ENCODE measurements around the gene EIF4G1.
"Not testable (repeated sequence)": the region's sequence is repeated elsewhere in the genome, so short reads cannot be mapped to it uniquely, and the experiment has no call there.

The EIF4G1 gene
- total RNA-seq = 302 to 337 (median 314) reads per million in 3 donors

GRCh38 chr3:184314363-184314699 is at the start of gene EIF4G1:
EIF4G1 (plus strand) TSS chr3:184314606; CDS start chr3:184315797, 1,191 bp downstream.
- Histone ChIP-seq H3K27ac (ENCODE audit: insufficient read depth, low read length, poor library complexity, severe bottlenecking) (peak within 1 kb of the TSS; percentile 92), H3K27me3 (replicated peaks; ENCODE audit: control insufficient read depth, insufficient read depth, low read length, poor library complexity, severe bottlenecking) (no peaks in the 10 kb centered on the region), H3K4me1 (ENCODE audit: control insufficient read depth, insufficient read depth, low read length, poor library complexity, severe bottlenecking) (peaks cover 20% of the 10 kb centered on the region), H3K9me3 (ENCODE audit: control insufficient read depth, low read length) (no peaks in the 10 kb centered on the region), H3K36me3 (ENCODE audit: control insufficient read depth, insufficient read depth, low read length) (peaks cover 12% of the 10 kb centered on the region), H3K4me3 (ENCODE audit: insufficient read depth, low read depth, low read length, poor library complexity, severe bottlenecking) (peak within 1 kb of the TSS; percentile 62)
- DNase-seq = peak; percentile 88 to 90 (median 89)

- H3K4me1 ChIP-seq (ENCODE audit: control insufficient read depth, insufficient read depth, low read length, poor library complexity, severe bottlenecking); H3K4me3 ChIP-seq (ENCODE audit: insufficient read depth, low read depth, low read length, poor library complexity, severe bottlenecking); H3K27ac ChIP-seq (ENCODE audit: insufficient read depth, low read length, poor library complexity, severe bottlenecking); H3K36me3 ChIP-seq (ENCODE audit: control insufficient read depth, insufficient read depth, low read length); DNase-seq; H3K27me3 ChIP-seq (replicated peaks; ENCODE audit: control insufficient read depth, insufficient read depth, low read length, poor library complexity, severe bottlenecking); H3K9me3 ChIP-seq (ENCODE audit: control insufficient read depth, low read length): not testable (repeated sequence)
Measured at GRCh38 chr3:184267249-184267648, 47.2 kb upstream of the EIF4G1 start.

- H3K9me3 ChIP-seq (ENCODE audit: control insufficient read depth, low read length) = no peaks in the 10 kb centered on the region
- peaks cover 20% of the 10 kb centered on the region for H3K27me3 ChIP-seq (replicated peaks; ENCODE audit: control insufficient read depth, insufficient read depth, low read length, poor library complexity, severe bottlenecking)
- H3K4me3 ChIP-seq (ENCODE audit: insufficient read depth, low read depth, low read length, poor library complexity, severe bottlenecking) = no peak overlapping the region
- H3K36me3 ChIP-seq (ENCODE audit: control insufficient read depth, insufficient read depth, low read length) = no peaks in the 10 kb centered on the region
- no peak overlapping the region for H3K27ac ChIP-seq (ENCODE audit: insufficient read depth, low read length, poor library complexity, severe bottlenecking)
- DNase-seq = no peak
- no peaks in the 10 kb centered on the region for H3K4me1 ChIP-seq (ENCODE audit: control insufficient read depth, insufficient read depth, low read length, poor library complexity, severe bottlenecking)
Measured at GRCh38 chr3:184272269-184272668, 42.1 kb upstream of the EIF4G1 start.

- Histone ChIP-seq H3K4me3 (ENCODE audit: insufficient read depth, low read depth, low read length, poor library complexity, severe bottlenecking) (no peak overlapping the region), H3K4me1 (ENCODE audit: control insufficient read depth, insufficient read depth, low read length, poor library complexity, severe bottlenecking) (no peaks in the 10 kb centered on the region), H3K36me3 (ENCODE audit: control insufficient read depth, insufficient read depth, low read length) (no peaks in the 10 kb centered on the region), H3K27me3 (replicated peaks; ENCODE audit: control insufficient read depth, insufficient read depth, low read length, poor library complexity, severe bottlenecking) (peaks cover 19% of the 10 kb centered on the region), H3K27ac (ENCODE audit: insufficient read depth, low read length, poor library complexity, severe bottlenecking) (no peak overlapping the region), H3K9me3 (ENCODE audit: control insufficient read depth, low read length) (no peaks in the 10 kb centered on the region)
- DNase-seq = no peak
Measured at GRCh38 chr3:184275381-184275701, 39.1 kb upstream of the EIF4G1 start.

- Histone ChIP-seq H3K27ac (ENCODE audit: insufficient read depth, low read length, poor library complexity, severe bottlenecking) (no peak within 1 kb of the TSS), H3K4me3 (ENCODE audit: insufficient read depth, low read depth, low read length, poor library complexity, severe bottlenecking) (no peak within 1 kb of the TSS), H3K27me3 (replicated peaks; ENCODE audit: control insufficient read depth, insufficient read depth, low read length, poor library complexity, severe bottlenecking) (peaks cover 19% of the 10 kb centered on the region), H3K9me3 (ENCODE audit: control insufficient read depth, low read length) (no peaks in the 10 kb centered on the region), H3K4me1 (ENCODE audit: control insufficient read depth, insufficient read depth, low read length, poor library complexity, severe bottlenecking) (no peaks in the 10 kb centered on the region), H3K36me3 (ENCODE audit: control insufficient read depth, insufficient read depth, low read length) (no peaks in the 10 kb centered on the region)
- DNase-seq = no peak
Measured at GRCh38 chr3:184275961-184276910, 38.2 kb upstream of the EIF4G1 start, which contains the start of gene ECE2. ECE2 (plus strand) TSS chr3:184276022; CDS start chr3:184276154, 132 bp downstream.

- Histone ChIP-seq H3K27ac (ENCODE audit: insufficient read depth, low read length, poor library complexity, severe bottlenecking) (no peak overlapping the region), H3K4me1 (ENCODE audit: control insufficient read depth, insufficient read depth, low read length, poor library complexity, severe bottlenecking) (no peaks in the 10 kb centered on the region), H3K9me3 (ENCODE audit: control insufficient read depth, low read length) (no peaks in the 10 kb centered on the region), H3K4me3 (ENCODE audit: insufficient read depth, low read depth, low read length, poor library complexity, severe bottlenecking) (no peak overlapping the region), H3K27me3 (replicated peaks; ENCODE audit: control insufficient read depth, insufficient read depth, low read length, poor library complexity, severe bottlenecking) (peaks cover 19% of the 10 kb centered on the region), H3K36me3 (ENCODE audit: control insufficient read depth, insufficient read depth, low read length) (no peaks in the 10 kb centered on the region)
- no peak for DNase-seq
Measured at GRCh38 chr3:184277366-184277765, 37.0 kb upstream of the EIF4G1 start.

- no peak for DNase-seq
- no peaks in the 10 kb centered on the region for H3K9me3 ChIP-seq (ENCODE audit: control insufficient read depth, low read length)
- no peaks in the 10 kb centered on the region for H3K27me3 ChIP-seq (replicated peaks; ENCODE audit: control insufficient read depth, insufficient read depth, low read length, poor library complexity, severe bottlenecking)
- no peak overlapping the region for H3K4me3 ChIP-seq (ENCODE audit: insufficient read depth, low read depth, low read length, poor library complexity, severe bottlenecking)
- H3K27ac ChIP-seq (ENCODE audit: insufficient read depth, low read length, poor library complexity, severe bottlenecking) = no peak overlapping the region
- H3K36me3 ChIP-seq (ENCODE audit: control insufficient read depth, insufficient read depth, low read length) = no peaks in the 10 kb centered on the region
- no peaks in the 10 kb centered on the region for H3K4me1 ChIP-seq (ENCODE audit: control insufficient read depth, insufficient read depth, low read length, poor library complexity, severe bottlenecking)
Measured at GRCh38 chr3:184282941-184283340, 31.5 kb upstream of the EIF4G1 start.

GRCh38 chr3:184283681-184284080 is 30.7 kb upstream of the EIF4G1 start:
- no peak for DNase-seq
- no peaks in the 10 kb centered on the region for H3K9me3 ChIP-seq (ENCODE audit: control insufficient read depth, low read length)
- no peaks in the 10 kb centered on the region for H3K4me1 ChIP-seq (ENCODE audit: control insufficient read depth, insufficient read depth, low read length, poor library complexity, severe bottlenecking)
- H3K27ac ChIP-seq (ENCODE audit: insufficient read depth, low read length, poor library complexity, severe bottlenecking) = no peak overlapping the region
- H3K27me3 ChIP-seq (replicated peaks; ENCODE audit: control insufficient read depth, insufficient read depth, low read length, poor library complexity, severe bottlenecking) = peaks cover 1% of the 10 kb centered on the region
- no peaks in the 10 kb centered on the region for H3K36me3 ChIP-seq (ENCODE audit: control insufficient read depth, insufficient read depth, low read length)
- no peak overlapping the region for H3K4me3 ChIP-seq (ENCODE audit: insufficient read depth, low read depth, low read length, poor library complexity, severe bottlenecking)

GRCh38 chr3:184284696-184285095 is 29.7 kb upstream of the EIF4G1 start:
- Histone ChIP-seq H3K36me3 (ENCODE audit: control insufficient read depth, insufficient read depth, low read length) (no peaks in the 10 kb centered on the region), H3K4me1 (ENCODE audit: control insufficient read depth, insufficient read depth, low read length, poor library complexity, severe bottlenecking) (no peaks in the 10 kb centered on the region), H3K9me3 (ENCODE audit: control insufficient read depth, low read length) (no peaks in the 10 kb centered on the region), H3K27ac (ENCODE audit: insufficient read depth, low read length, poor library complexity, severe bottlenecking) (no peak overlapping the region), H3K27me3 (replicated peaks; ENCODE audit: control insufficient read depth, insufficient read depth, low read length, poor library complexity, severe bottlenecking) (peaks cover 3% of the 10 kb centered on the region), H3K4me3 (ENCODE audit: insufficient read depth, low read depth, low read length, poor library complexity, severe bottlenecking) (no peak overlapping the region)
- DNase-seq = no peak

GRCh38 chr3:184289426-184289938 is 24.9 kb upstream of the EIF4G1 start:
- peak; percentile 8 to 36 (median 24) for DNase-seq
- Histone ChIP-seq H3K4me3 (ENCODE audit: insufficient read depth, low read depth, low read length, poor library complexity, severe bottlenecking) (no peak overlapping the region), H3K27ac (ENCODE audit: insufficient read depth, low read length, poor library complexity, severe bottlenecking) (no peak overlapping the region), H3K27me3 (replicated peaks; ENCODE audit: control insufficient read depth, insufficient read depth, low read length, poor library complexity, severe bottlenecking) (peaks cover 3% of the 10 kb centered on the region), H3K4me1 (ENCODE audit: control insufficient read depth, insufficient read depth, low read length, poor library complexity, severe bottlenecking) (no peaks in the 10 kb centered on the region), H3K36me3 (ENCODE audit: control insufficient read depth, insufficient read depth, low read length) (no peaks in the 10 kb centered on the region), H3K9me3 (ENCODE audit: control insufficient read depth, low read length) (no peaks in the 10 kb centered on the region)
